ENCODE data around the gene LHFPL3.

The LHFPL3 gene

GRCh38 chr7:104603957-104604356, 275.6 kb downstream of the LHFPL3 start:
- no peak overlapping the region for H3K4me3 ChIP-seq (ENCODE audit: low read depth, low read length)
- no peaks in the 10 kb centered on the region for H3K27me3 ChIP-seq (ENCODE audit: insufficient read depth, low read depth, severe bottlenecking)
- no peak overlapping the region for H3K27ac ChIP-seq
- TF ChIP-seq CTCF (IDR thresholded peaks at IDR 0.05; ENCODE audit: low read depth, low read length), result no peak
- H3K9me3 ChIP-seq (ENCODE audit: severe bottlenecking), result no peaks in the 10 kb centered on the region
- no peak for DNase-seq
- H3K36me3 ChIP-seq, result no peaks in the 10 kb centered on the region

DNA sequence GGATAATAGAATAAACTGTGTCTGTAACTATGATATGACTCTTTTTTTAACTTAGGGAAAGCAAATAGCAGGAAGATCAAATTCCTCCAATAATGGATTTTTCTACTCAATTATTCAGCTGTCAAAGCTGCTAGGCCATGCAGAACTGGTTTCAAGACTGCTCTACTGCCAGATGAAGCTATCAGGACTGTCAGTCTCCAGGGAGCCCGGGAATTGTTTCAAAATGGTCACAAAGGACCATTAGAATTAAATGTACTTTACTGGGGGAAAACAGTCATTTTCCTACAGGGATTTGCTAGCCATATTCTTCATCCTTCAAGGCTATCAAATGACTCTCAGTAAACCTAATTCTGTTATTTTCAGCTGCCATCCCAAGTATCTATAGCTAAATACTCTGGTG, 276.3 kb downstream of the LHFPL3 start:
- no peaks in the 10 kb centered on the region for H3K27me3 ChIP-seq (ENCODE audit: insufficient read depth, low read depth, severe bottlenecking)
- no peaks in the 10 kb centered on the region for H3K9me3 ChIP-seq (ENCODE audit: severe bottlenecking)
- H3K4me3 ChIP-seq (ENCODE audit: low read depth, low read length), result no peak overlapping the region
- no peaks in the 10 kb centered on the region for H3K36me3 ChIP-seq
- DNase-seq, result no peak
- H3K27ac ChIP-seq, result no peak overlapping the region
- TF ChIP-seq CTCF (IDR thresholded peaks at IDR 0.05; ENCODE audit: low read depth, low read length), result no peak

DNA sequence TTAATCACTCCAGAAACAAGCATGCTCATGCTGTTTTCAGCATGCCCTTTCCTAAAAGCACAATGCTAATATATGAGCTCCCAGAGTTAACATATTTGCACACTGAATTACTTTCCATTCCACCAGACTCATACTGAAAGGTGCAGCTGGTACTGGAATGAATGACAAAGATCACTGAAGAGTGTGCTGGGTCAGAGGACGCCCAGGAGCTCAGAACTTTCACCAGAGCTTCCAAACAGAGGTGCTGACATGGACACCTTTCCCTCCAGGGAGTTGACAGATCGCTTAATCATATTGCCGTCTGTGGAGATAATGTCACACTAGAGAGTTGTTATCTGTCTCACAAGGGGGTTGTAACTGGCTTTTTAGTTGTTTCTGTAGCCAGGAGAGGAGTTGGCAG, 292.9 kb downstream of the LHFPL3 start:
- Histone ChIP-seq H3K9me3 (ENCODE audit: severe bottlenecking) (no peaks in the 10 kb centered on the region), H3K36me3 (no peaks in the 10 kb centered on the region), H3K27me3 (ENCODE audit: insufficient read depth, low read depth, severe bottlenecking) (no peaks in the 10 kb centered on the region), H3K4me3 (ENCODE audit: low read depth, low read length) (no peak overlapping the region), H3K27ac (no peak overlapping the region)
- DNase-seq, result no peak
- TF ChIP-seq CTCF (IDR thresholded peaks at IDR 0.05; ENCODE audit: low read depth, low read length), result no peak

GRCh38 chr7:104625956-104626355, 297.6 kb downstream of the LHFPL3 start:
- DNase-seq, result no peak
- no peak for TF ChIP-seq CTCF (IDR thresholded peaks at IDR 0.05; ENCODE audit: low read depth, low read length)
- H3K27me3 ChIP-seq (ENCODE audit: insufficient read depth, low read depth, severe bottlenecking), result no peaks in the 10 kb centered on the region
- no peaks in the 10 kb centered on the region for H3K36me3 ChIP-seq
- H3K27ac ChIP-seq, result no peak overlapping the region
- H3K4me3 ChIP-seq (ENCODE audit: low read depth, low read length), result no peak overlapping the region
- no peaks in the 10 kb centered on the region for H3K9me3 ChIP-seq (ENCODE audit: severe bottlenecking)

DNA sequence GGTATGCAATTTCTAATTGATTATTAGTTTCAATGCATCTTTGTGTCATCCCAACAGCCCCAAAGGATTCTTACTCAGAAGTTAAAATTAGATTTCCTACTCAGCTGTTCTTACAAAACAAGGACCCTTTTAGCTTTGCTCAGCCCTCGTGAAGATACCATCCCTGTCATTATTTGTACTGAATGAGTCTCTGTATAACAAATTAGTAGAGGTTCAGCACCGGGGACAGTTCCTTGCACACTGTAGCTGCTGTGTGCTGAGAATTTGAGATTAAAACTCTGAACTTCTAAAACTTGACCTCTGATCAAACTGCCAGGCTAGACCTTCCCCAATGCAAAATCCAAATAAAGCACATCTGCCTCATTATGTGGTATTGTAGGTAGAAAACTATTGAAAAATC, 299.1 kb downstream of the LHFPL3 start:
- Histone ChIP-seq H3K27ac (no peak overlapping the region), H3K27me3 (ENCODE audit: insufficient read depth, low read depth, severe bottlenecking) (no peaks in the 10 kb centered on the region), H3K9me3 (ENCODE audit: severe bottlenecking) (no peaks in the 10 kb centered on the region), H3K4me3 (ENCODE audit: low read depth, low read length) (no peak overlapping the region), H3K36me3 (no peaks in the 10 kb centered on the region)
- no peak for TF ChIP-seq CTCF (IDR thresholded peaks at IDR 0.05; ENCODE audit: low read depth, low read length)
- no peak for DNase-seq

DNA sequence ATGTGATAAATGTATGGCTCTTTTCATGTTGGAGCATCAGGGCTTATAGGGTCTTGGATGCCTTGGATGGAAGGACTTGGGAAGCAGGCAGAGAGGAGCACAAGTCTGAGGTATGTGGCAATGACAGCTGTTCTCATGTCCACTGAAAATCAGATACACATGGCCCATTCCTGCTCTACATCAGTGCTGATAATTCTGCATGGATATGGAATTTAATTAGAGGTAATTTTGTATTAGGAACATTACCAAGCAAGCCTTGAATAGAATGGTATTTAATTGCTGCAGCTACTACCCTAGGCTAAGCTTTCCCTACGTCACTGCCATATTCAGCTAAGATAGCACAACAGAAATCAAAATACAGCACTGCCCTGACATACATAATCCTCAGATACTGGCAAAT, 299.6 kb downstream of the LHFPL3 start:
- Histone ChIP-seq H3K36me3 (no peaks in the 10 kb centered on the region), H3K4me3 (ENCODE audit: low read depth, low read length) (no peak overlapping the region)
- TF ChIP-seq CTCF (IDR thresholded peaks at IDR 0.05; ENCODE audit: low read depth, low read length), result no peak

More for the DNA sequence above, 299.6 kb downstream of the LHFPL3 start:
- no peak for DNase-seq
- H3K9me3 ChIP-seq (ENCODE audit: severe bottlenecking), result no peaks in the 10 kb centered on the region
- no peaks in the 10 kb centered on the region for H3K27me3 ChIP-seq (ENCODE audit: insufficient read depth, low read depth, severe bottlenecking)
- H3K27ac ChIP-seq, result no peak overlapping the region
